PC-3 (cell line): ENCODE measurements around the gene ARHGAP8. TPM values are rescaled to one million over a fixed set of nuclear protein-coding genes. Genes with fewer than 3 reads are reported as not detected.
A peak's percentile ranks its signal among the peaks of the same experiment; 100 is the strongest.

Experiments
- ATAC-seq: fragments of 200-7000 bp; cut with Tn5 transposase; 2 replicates; pipeline ENCODE4 v1.9.1; 2020; ENCODE audit warnings: mild to moderate bottlenecking, moderate library complexity
- BruUV-seq: library from RNA; stranded (reverse); fragments of 400-500 nt; replicated peaks from 2 replicates; lab custom pipeline; 2021; lab: Mats Ljungman, UMichigan
- CTCF ChIA-PET: fragments of 300-600 bp; sonication (Branson Sonifier 250); formaldehyde crosslinking; loops from one replicate; lab custom pipeline; 2022; ENCODE audit warnings: antibody characterized with exemption; lab: Charles Lee
- POLR2A ChIA-PET: fragments of 300-600 bp; sonication (Branson Sonifier 250); formaldehyde crosslinking; loops from one replicate; lab custom pipeline; 2022; ENCODE audit warnings: antibody characterized with exemption; ENCODE audit not compliant: unreplicated experiment; lab: Charles Lee
- DNase-seq: peaks from one replicate; pipeline ENCODE4 v3.0.0-alpha.2; 2015
- H2AFZ ChIP-seq: fragments of 300-600 bp; sonication (generic); 2 replicates; pipeline ENCODE4 v1.6.0; 2016; ENCODE audit warnings: antibody characterized with exemption, low read length
- H3F3A ChIP-seq: fragments of 300-600 bp; sonication (generic); one replicate; pipeline ENCODE4 v1.6.0; 2017; ENCODE audit warnings: antibody characterized with exemption, low read length, control low read depth, mild to moderate bottlenecking; ENCODE audit not compliant: unreplicated experiment
- H3K27ac ChIP-seq: fragments of 300-600 bp; sonication (generic); 2 replicates; pipeline ENCODE4 v1.5.1; 2016; ENCODE audit warnings: mild to moderate bottlenecking, low read length
- H3K27me3 ChIP-seq: fragments of 300-600 bp; sonication (generic); 2 replicates; pipeline ENCODE4 v1.6.1; 2016; ENCODE audit warnings: low read length, mixed read lengths
- H3K36me3 ChIP-seq: fragments of 300-600 bp; sonication (generic); 2 replicates; pipeline ENCODE4 v1.6.1; 2016; ENCODE audit warnings: low read depth, mixed run types, low read length, mixed read lengths
- H3K4me1 ChIP-seq: fragments of 300-600 bp; sonication (generic); 2 replicates; pipeline ENCODE4 v1.5.1; 2016; ENCODE audit warnings: low read length; ENCODE audit not compliant: insufficient read depth
- H3K4me2 ChIP-seq: fragments of 300-600 bp; sonication (generic); 2 replicates; pipeline ENCODE4 v1.6.0; 2016; ENCODE audit warnings: low read length
- H3K4me3 ChIP-seq: fragments of 300-600 bp; sonication (generic); 2 replicates; pipeline ENCODE4 v1.5.1; 2016; ENCODE audit warnings: mild to moderate bottlenecking, low read length, mixed read lengths
- H3K79me2 ChIP-seq: fragments of 300-600 bp; sonication (generic); 2 replicates; pipeline ENCODE4 v1.6.1; 2017; ENCODE audit warnings: low read length, mixed read lengths
- H3K9ac ChIP-seq: fragments of 300-600 bp; sonication (generic); 2 replicates; pipeline ENCODE4 v1.6.0; 2016; ENCODE audit warnings: mild to moderate bottlenecking, low read length
- H3K9me2 ChIP-seq: fragments of 300-600 bp; sonication (generic); replicated peaks from 2 replicates; pipeline ENCODE4 v1.6.1; 2016; ENCODE audit warnings: mixed run types, low read length, mixed read lengths
- H3K9me3 ChIP-seq: fragments of 300-600 bp; sonication (generic); 2 replicates; pipeline ENCODE4 v1.6.1; 2016; ENCODE audit warnings: low read length, mixed read lengths
- H4K20me1 ChIP-seq: fragments of 300-600 bp; sonication (generic); 2 replicates; pipeline ENCODE4 v1.6.1; 2016; ENCODE audit warnings: low read length, mixed read lengths
- EZH2 ChIP-seq: fragments of 300-600 bp; sonication (generic); IDR thresholded peaks from one replicate; pipeline ENCODE4 v1.6.1; 2017; ENCODE audit warnings: antibody characterized with exemption, mild to moderate bottlenecking, low read length; ENCODE audit not compliant: unreplicated experiment
- EZH2phosphoT487 ChIP-seq: fragments of 300-600 bp; sonication (generic); IDR thresholded peaks from 2 replicates; pipeline ENCODE4 v1.6.1; 2018; ENCODE audit warnings: mild to moderate bottlenecking, antibody characterized with exemption, low read length, borderline replicate concordance
- intact Hi-C: fragments of 100-400 bp; cut with micrococcal nuclease; formaldehyde crosslinking; loops from 2 replicates; pipeline ENCODE4 v1.9.0; 2023
- total RNA-seq: library from RNA; depleted of rRNA; stranded (reverse); fragments of >200 nt; gene quantifications from 2 replicates; pipeline ENCODE4 v1.2.3, GENCODE V29; 2014
- TF ChIP-seq, protein P1 (sequence below): fragments of 300-600 bp; sonication (generic); conservative IDR thresholded peaks from 2 replicates; pipeline ENCODE4 v1.5.1; 2017; ENCODE audit warnings: antibody characterized with exemption, low read depth, mild to moderate bottlenecking, low read length

The ARHGAP8 gene
- total RNA-seq, 1 experiment from 2014 or later: 30.9 TPM

- CTCF ChIA-PET: no interaction called here
- POLR2A ChIA-PET: no interaction called here
- intact Hi-C loops: no loop called here
Measured at GRCh38 chr22:44741929-44742328, 10.4 kb upstream of the ARHGAP8 start.

GRCh38 chr22:44743247-44743646 is 9.1 kb upstream of the ARHGAP8 start:
- no peak overlapping the region for H2AFZ ChIP-seq

More at GRCh38 chr22:44741929-44742328, 10.4 kb upstream of the ARHGAP8 start:
- Histone ChIP-seq H3K27ac (no peak overlapping the region), H3K9me2 (no peaks in the 10 kb centered on the region), H2AFZ (no peak overlapping the region), H3K27me3 (0 out of 2 replicates have a peak, but pooled peaks cover 3% of the 10 kb centered on the region), H3K9ac (no peak overlapping the region), H3F3A (no peaks in the 10 kb centered on the region), H3K4me1 (peaks cover 31% of the 10 kb centered on the region), H4K20me1 (no peaks in the 10 kb centered on the region), H3K79me2 (no peaks in the 10 kb centered on the region), H3K9me3 (no peaks in the 10 kb centered on the region), H3K4me3 (no peak overlapping the region), H3K4me2 (peak overlapping the region; percentile 19; the same call in 1 of the 2 replicates), H3K36me3 (no peaks in the 10 kb centered on the region)
- no peak for ATAC-seq
- no peak for TF ChIP-seq EZH2
- no peak for TF ChIP-seq EZH2phosphoT487
- TF ChIP-seq, protein P1, sequence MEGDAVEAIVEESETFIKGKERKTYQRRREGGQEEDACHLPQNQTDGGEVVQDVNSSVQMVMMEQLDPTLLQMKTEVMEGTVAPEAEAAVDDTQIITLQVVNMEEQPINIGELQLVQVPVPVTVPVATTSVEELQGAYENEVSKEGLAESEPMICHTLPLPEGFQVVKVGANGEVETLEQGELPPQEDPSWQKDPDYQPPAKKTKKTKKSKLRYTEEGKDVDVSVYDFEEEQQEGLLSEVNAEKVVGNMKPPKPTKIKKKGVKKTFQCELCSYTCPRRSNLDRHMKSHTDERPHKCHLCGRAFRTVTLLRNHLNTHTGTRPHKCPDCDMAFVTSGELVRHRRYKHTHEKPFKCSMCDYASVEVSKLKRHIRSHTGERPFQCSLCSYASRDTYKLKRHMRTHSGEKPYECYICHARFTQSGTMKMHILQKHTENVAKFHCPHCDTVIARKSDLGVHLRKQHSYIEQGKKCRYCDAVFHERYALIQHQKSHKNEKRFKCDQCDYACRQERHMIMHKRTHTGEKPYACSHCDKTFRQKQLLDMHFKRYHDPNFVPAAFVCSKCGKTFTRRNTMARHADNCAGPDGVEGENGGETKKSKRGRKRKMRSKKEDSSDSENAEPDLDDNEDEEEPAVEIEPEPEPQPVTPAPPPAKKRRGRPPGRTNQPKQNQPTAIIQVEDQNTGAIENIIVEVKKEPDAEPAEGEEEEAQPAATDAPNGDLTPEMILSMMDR: no peak
- no TSS peak for BruUV-seq
- no peak for DNase-seq

GRCh38 chr22:44743804-44744211 is 8.6 kb upstream of the ARHGAP8 start:
- H3K79me2 ChIP-seq: no peaks in the 10 kb centered on the region
- no peaks in the 10 kb centered on the region for H4K20me1 ChIP-seq
- no peak for ATAC-seq
- no peak overlapping the region for H3K9ac ChIP-seq
- H3K4me2 ChIP-seq: no peak overlapping the region
- no peak overlapping the region for H3K27ac ChIP-seq
- no peaks in the 10 kb centered on the region for H3K27me3 ChIP-seq
- H2AFZ ChIP-seq: no peak overlapping the region
- no peaks in the 10 kb centered on the region for H3K9me3 ChIP-seq
- no peaks in the 10 kb centered on the region for H3K36me3 ChIP-seq
- intact Hi-C loops: no loop called here
- no TSS peak for BruUV-seq
- no peak overlapping the region for H3K4me3 ChIP-seq
- no peak for DNase-seq
- ChIA-PET CTCF (no interaction called here), POLR2A (no interaction called here)
- H3K9me2 ChIP-seq: no peaks in the 10 kb centered on the region
- peaks cover 29% of the 10 kb centered on the region for H3K4me1 ChIP-seq
- TF ChIP-seq EZH2: no peak
- TF ChIP-seq, protein P1: no peak
- H3F3A ChIP-seq: no peaks in the 10 kb centered on the region

More at GRCh38 chr22:44743247-44743646, 9.1 kb upstream of the ARHGAP8 start:
- POLR2A ChIA-PET: no interaction called here
- intact Hi-C loops: no loop called here
- CTCF ChIA-PET: no interaction called here
- no peaks in the 10 kb centered on the region for H3K79me2 ChIP-seq
- H3K4me3 ChIP-seq: no peak overlapping the region
- no peaks in the 10 kb centered on the region for H3K27me3 ChIP-seq
- H3K4me1 ChIP-seq: peaks cover 34% of the 10 kb centered on the region
- H3K4me2 ChIP-seq: no peak overlapping the region
- ATAC-seq (no peak), DNase-seq (no peak)
- H3K9me2 ChIP-seq: no peaks in the 10 kb centered on the region
- H4K20me1 ChIP-seq: no peaks in the 10 kb centered on the region
- H3K27ac ChIP-seq: no peak overlapping the region
- TF ChIP-seq, protein P1: no peak
- no peak for TF ChIP-seq EZH2phosphoT487
- no peak for TF ChIP-seq EZH2
- no peaks in the 10 kb centered on the region for H3K9me3 ChIP-seq
- no peaks in the 10 kb centered on the region for H3F3A ChIP-seq
- H3K9ac ChIP-seq: no peak overlapping the region
- no TSS peak for BruUV-seq
- H3K36me3 ChIP-seq: no peaks in the 10 kb centered on the region
